Neuronal stem cell (in vitro differentiated cells): ENCODE data around the gene GPX7.

Experiments
- DNase-seq: peaks from one replicate; pipeline ENCODE4 v3.0.0-alpha.2; 2013; ENCODE audit warnings: low spot score
- H2AFZ ChIP-seq: one replicate; pipeline ENCODE4 v1.6.1; 2013; ENCODE audit warnings: mild to moderate bottlenecking, low read length, inconsistent platforms
- H2AK5ac ChIP-seq: 2 replicates; pipeline ENCODE4 v1.6.1; 2013; ENCODE audit warnings: low read depth, mild to moderate bottlenecking, inconsistent platforms, low read length, moderate library complexity, mixed read lengths
- H2BK120ac ChIP-seq: 2 replicates; pipeline ENCODE4 v1.6.1; 2013; ENCODE audit warnings: low read depth, mild to moderate bottlenecking, inconsistent platforms, low read length, moderate library complexity, mixed read lengths
- H2BK12ac ChIP-seq: one replicate; pipeline ENCODE4 v1.6.1; 2013; ENCODE audit warnings: low read length, inconsistent platforms
- H2BK15ac ChIP-seq: 2 replicates; pipeline ENCODE4 v1.6.1; 2013; ENCODE audit warnings: mild to moderate bottlenecking, low read length, inconsistent platforms, mixed read lengths
- H2BK5ac ChIP-seq: one replicate; pipeline ENCODE4 v1.6.1; 2013; ENCODE audit warnings: inconsistent platforms, mild to moderate bottlenecking, low read length, moderate library complexity
- H3K14ac ChIP-seq: one replicate; pipeline ENCODE4 v1.6.1; 2013; ENCODE audit warnings: low read length, inconsistent platforms
- H3K18ac ChIP-seq: 2 replicates; pipeline ENCODE4 v1.6.1; 2013; ENCODE audit warnings: low read length, inconsistent platforms
- H3K23ac ChIP-seq: 2 replicates; pipeline ENCODE4 v1.6.1; 2013; ENCODE audit warnings: low read depth, mild to moderate bottlenecking, mixed read lengths, low read length, inconsistent platforms; ENCODE audit not compliant: poor library complexity
- H3K27ac ChIP-seq: replicated peaks from 3 replicates; pipeline ENCODE4 v1.5.1; 2013; ENCODE audit warnings: low read length, inconsistent platforms
- H3K27me3 ChIP-seq, 3 experiments: 2 replicates each; pipeline ENCODE4 v1.6.1; 2013; ENCODE audit warnings: low read length in 3 of 3, mild to moderate bottlenecking in 2 of 3, inconsistent platforms in 1 of 3, low read depth in 1 of 3, mixed read lengths in 1 of 3, moderate library complexity in 1 of 3; ENCODE audit not compliant: control insufficient read depth in 3 of 3, insufficient read depth in 3 of 3
- H3K36me3 ChIP-seq, 2 donors: replicated peaks in 1 of 2; 2 replicates each; pipeline ENCODE4 v1.6.1; 2013; ENCODE audit warnings: low read length in 2 of 2; ENCODE audit not compliant: control insufficient read depth in 2 of 2, insufficient read depth in 2 of 2
- H3K4ac ChIP-seq: 2 replicates; pipeline ENCODE4 v1.6.1; 2013; ENCODE audit warnings: inconsistent platforms, mild to moderate bottlenecking, low read length, moderate library complexity
- H3K4me1 ChIP-seq, 2 donors: 1 replicate in 1 of 2; 2 replicates in 1 of 2; pipeline ENCODE4 v1.6.1; 2013; ENCODE audit warnings: low read length in 2 of 2, low read depth in 1 of 2; ENCODE audit not compliant: control insufficient read depth in 2 of 2, insufficient read depth in 1 of 2
- H3K4me2 ChIP-seq: one replicate; pipeline ENCODE4 v1.6.1; 2013; ENCODE audit warnings: mild to moderate bottlenecking, low read length, inconsistent platforms; ENCODE audit not compliant: insufficient read depth, poor library complexity, severe bottlenecking
- H3K4me3 ChIP-seq, 2 donors: 2 replicates each; pipeline ENCODE4 v1.5.1; 2013; ENCODE audit warnings: low read length in 2 of 2, mild to moderate bottlenecking in 2 of 2, inconsistent platforms in 1 of 2, moderate library complexity in 1 of 2
- H3K79me1 ChIP-seq: one replicate; pipeline ENCODE4 v1.6.1; 2013; ENCODE audit warnings: low read depth, mild to moderate bottlenecking, inconsistent platforms, low read length, moderate library complexity
- H3K9ac ChIP-seq: one replicate; pipeline ENCODE4 v1.6.1; 2013; ENCODE audit warnings: mild to moderate bottlenecking, low read depth, low read length, inconsistent platforms; ENCODE audit not compliant: poor library complexity
- H3K9me3 ChIP-seq, 2 donors: replicated peaks in 1 of 2; 2 replicates each; pipeline versions ENCODE3 to v1.6.1; 2013; ENCODE audit warnings: low read length in 2 of 2, mild to moderate bottlenecking in 2 of 2, inconsistent platforms in 1 of 2, low read depth in 1 of 2, mixed read lengths in 1 of 2, moderate library complexity in 1 of 2; ENCODE audit not compliant: control insufficient read depth in 2 of 2, insufficient read depth in 1 of 2
- H4K8ac ChIP-seq: one replicate; pipeline ENCODE4 v1.6.1; 2013; ENCODE audit warnings: low read depth, mild to moderate bottlenecking, inconsistent platforms, low read length, moderate library complexity
- H4K91ac ChIP-seq: one replicate; pipeline ENCODE4 v1.6.1; 2013; ENCODE audit warnings: low read length, low read depth, mild to moderate bottlenecking, inconsistent platforms; ENCODE audit not compliant: poor library complexity
- WGBS, 2 donors: extraction: QIAGEN DNeasy Blood & Tissue Kit; methylation state at CpG; one replicate each; pipeline ENCODE4 v1.1.7; 2013; ENCODE audit warnings: missing lambda C conversion rate in 2 of 2, mixed read lengths in 1 of 2; ENCODE audit not compliant: insufficient read length in 2 of 2, insufficient replicate concordance in 1 of 2; ENCODE audit errors: extremely low coverage in 2 of 2; 5-methylcytosine and 5-hydroxymethylcytosine counted together

Gene GPX7

DNA sequence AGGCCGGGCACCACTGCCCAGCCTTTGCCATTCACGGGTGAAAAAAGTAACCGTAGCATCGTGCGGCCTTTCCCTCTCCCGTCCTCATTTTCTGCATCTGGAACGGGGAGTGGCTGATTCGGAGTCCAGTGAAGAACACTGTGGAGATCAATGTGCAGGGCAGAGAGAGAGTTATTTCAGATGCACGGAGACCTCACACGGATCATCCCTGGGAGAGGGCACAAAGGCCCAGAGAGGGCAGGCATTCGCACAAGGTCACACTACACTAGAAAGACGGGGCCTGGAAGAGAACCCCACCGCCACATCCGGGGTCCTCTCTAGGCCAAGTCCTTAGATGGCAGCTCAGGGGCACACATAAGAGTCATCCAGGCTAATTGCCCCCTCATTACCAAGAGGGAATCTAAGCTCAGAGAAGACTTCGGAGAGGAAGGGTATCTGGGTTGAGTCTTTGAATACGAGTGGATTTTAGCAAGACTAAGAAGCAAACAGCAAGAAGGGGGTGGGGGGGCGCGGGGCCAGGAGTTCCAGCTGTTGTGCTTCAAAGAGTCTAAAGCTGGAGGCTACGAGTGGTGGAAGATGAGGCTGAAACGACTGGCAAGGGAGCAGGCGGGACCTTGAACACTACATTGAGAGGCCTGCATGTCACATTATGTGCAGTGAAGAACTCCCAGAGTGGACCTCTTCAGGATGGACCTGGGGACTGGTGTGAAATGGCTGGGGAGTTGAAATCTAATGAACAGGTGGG lies 857 bp downstream of the GPX7 start:
- Histone ChIP-seq H3K27me3 (peaks cover 0 to 6% (median 0%) of the 10 kb centered on the region in 3 experiments), H2BK15ac (no peak overlapping the region), H3K4ac (no peak overlapping the region), H3K4me2 (peak overlapping the region; percentile 73), H3K36me3 (peaks cover 0 to 4% of the 10 kb centered on the region in 2 donors), H3K9me3 (no peaks in the 10 kb centered on the region), H3K27ac (no peak overlapping the region), H4K8ac (no peak overlapping the region), H3K18ac (peak overlapping the region; percentile 98), H2AK5ac (peak overlapping the region; percentile 2), H2BK5ac (no peak overlapping the region), H3K4me1 (peaks cover 0 to 10% of the 10 kb centered on the region in 2 donors), H3K14ac (no peak overlapping the region), H2AFZ (no peak overlapping the region), H3K79me1 (no peaks in the 10 kb centered on the region), H2BK120ac (no peak overlapping the region), H3K9ac (peak overlapping the region; percentile 75), H3K4me3 (peak overlapping the region in 1 of 2 donors; percentile 80), H3K23ac (no peak overlapping the region), H2BK12ac (no peak overlapping the region), H4K91ac (no peak overlapping the region)
- no CpG with 5 or more reads among the region's 21 CpGs for WGBS, 2 donors
- no peak for DNase-seq

GRCh38 chr1:52603630-52604029 lies 1.5 kb downstream of the GPX7 start:
- Histone ChIP-seq H2BK120ac (no peak overlapping the region), H3K36me3 (peaks cover 0 to 4% of the 10 kb centered on the region in 2 donors), H4K8ac (no peak overlapping the region), H3K9me3 (no peaks in the 10 kb centered on the region), H2AK5ac (no peak overlapping the region), H3K9ac (no peak overlapping the region), H3K14ac (no peak overlapping the region), H2AFZ (no peak overlapping the region), H3K4ac (no peak overlapping the region), H2BK12ac (no peak overlapping the region), H4K91ac (no peak overlapping the region), H3K27me3 (peaks cover 0 to 6% (median 0%) of the 10 kb centered on the region in 3 experiments), H3K27ac (no peak overlapping the region), H2BK15ac (no peak overlapping the region), H3K4me2 (no peak overlapping the region), H3K18ac (no peak overlapping the region), H2BK5ac (no peak overlapping the region), H3K79me1 (no peaks in the 10 kb centered on the region), H3K4me3 (no peak overlapping the region), H3K23ac (no peak overlapping the region), H3K4me1 (peaks cover 0 to 10% of the 10 kb centered on the region in 2 donors)
- no CpG with 5 or more reads among the region's 6 CpGs for WGBS, 2 donors
- DNase-seq = no peak

DNA sequence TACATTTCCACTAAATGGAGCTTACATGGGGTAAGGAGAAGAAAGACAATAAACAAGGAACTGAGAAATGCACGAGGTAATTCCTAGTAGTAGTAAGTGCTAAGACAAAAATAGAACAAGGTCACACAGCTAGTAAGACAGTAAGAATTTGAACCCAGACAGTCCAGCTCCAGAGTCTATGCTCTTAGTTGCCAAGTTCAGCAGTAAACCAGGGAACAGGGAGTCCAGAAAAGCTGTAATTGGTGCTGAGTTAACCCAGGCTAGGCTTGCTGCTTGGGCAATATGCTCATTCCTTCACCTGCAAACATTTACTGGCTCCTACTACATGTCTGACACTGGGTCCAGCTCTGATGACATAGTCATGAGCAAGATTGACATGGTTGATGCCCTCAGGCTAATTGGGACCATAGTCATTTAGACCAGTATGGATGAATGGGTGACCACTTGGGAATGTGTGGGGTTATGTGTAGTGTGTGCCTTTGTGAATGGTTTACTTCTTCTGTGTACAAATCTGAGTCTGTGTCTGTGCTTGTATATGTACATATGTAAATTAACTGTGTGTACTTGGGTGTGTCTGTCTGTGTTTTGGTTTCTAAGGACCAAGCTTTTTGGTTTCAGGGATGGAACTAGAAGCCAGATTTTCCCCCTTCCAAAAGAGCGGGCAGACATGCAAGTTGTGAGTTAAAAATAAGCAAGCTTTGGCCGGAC lies 2.0 kb downstream of the GPX7 start:
- DNase-seq = no peak
- no peak overlapping the region for H3K18ac ChIP-seq
- no peak overlapping the region for H2BK15ac ChIP-seq
- H2BK12ac ChIP-seq = no peak overlapping the region
- no peaks in the 10 kb centered on the region for H3K9me3 ChIP-seq
- no peak overlapping the region for H3K4me2 ChIP-seq
- no peak overlapping the region for H4K91ac ChIP-seq
- no peak overlapping the region for H3K27ac ChIP-seq
- H4K8ac ChIP-seq = no peak overlapping the region
- H3K27me3 ChIP-seq = peaks cover 0 to 6% (median 0%) of the 10 kb centered on the region in 3 experiments
- H2AFZ ChIP-seq = no peak overlapping the region
- H3K4ac ChIP-seq = no peak overlapping the region
- no peaks in the 10 kb centered on the region for H3K79me1 ChIP-seq
- H3K14ac ChIP-seq = no peak overlapping the region
- H3K4me1 ChIP-seq = peaks cover 0 to 10% of the 10 kb centered on the region in 2 donors
- H3K23ac ChIP-seq = no peak overlapping the region
- no peak overlapping the region for H2BK120ac ChIP-seq
- peaks cover 0 to 4% of the 10 kb centered on the region in 2 donors for H3K36me3 ChIP-seq
- no peak overlapping the region for H2AK5ac ChIP-seq
- H3K9ac ChIP-seq = no peak overlapping the region
- WGBS, 2 donors = no CpG with 5 or more reads among the region's 3 CpGs
- no peak overlapping the region for H3K4me3 ChIP-seq
- H2BK5ac ChIP-seq = no peak overlapping the region

- H2AFZ ChIP-seq = peak overlapping the region; percentile 49
- H3K4me2 ChIP-seq = no peak overlapping the region
- no peak overlapping the region for H3K4ac ChIP-seq
- no peak overlapping the region for H3K14ac ChIP-seq
- no peak overlapping the region for H3K27ac ChIP-seq
- peaks cover 3 to 4% of the 10 kb centered on the region in 2 donors for H3K4me1 ChIP-seq
- no peak overlapping the region for H4K91ac ChIP-seq
- no peaks in the 10 kb centered on the region for H3K79me1 ChIP-seq
- H3K27me3 ChIP-seq = no peaks in the 10 kb centered on the region
- no CpG with 5 or more reads among the region's 2 CpGs for WGBS, 2 donors
- no peaks in the 10 kb centered on the region for H3K9me3 ChIP-seq
- no peaks in the 10 kb centered on the region for H3K36me3 ChIP-seq
- no peak overlapping the region for H3K23ac ChIP-seq
- no peak overlapping the region for H2BK12ac ChIP-seq
- H3K9ac ChIP-seq = no peak overlapping the region
- no peak overlapping the region for H2AK5ac ChIP-seq
- no peak overlapping the region for H2BK15ac ChIP-seq
- H2BK5ac ChIP-seq = no peak overlapping the region
- H2BK120ac ChIP-seq = no peak overlapping the region
- no peak overlapping the region for H3K18ac ChIP-seq
- H3K4me3 ChIP-seq = no peak overlapping the region
- DNase-seq = no peak
- no peak overlapping the region for H4K8ac ChIP-seq
These were observed 11.6 kb downstream of the GPX7 start for GRCh38 chr1:52613636-52614373.
